LNCAP (cell line): ENCODE measurements around the gene ANKRD9.

ENCODE experiments used
- CTCF ChIP-seq: fragments of 450-650 bp; IDR thresholded peaks from 2 replicates; pipeline ENCODE4 v1.5.1; 2017; ENCODE audit warnings: mild to moderate bottlenecking

Gene ANKRD9

GRCh38 chr14:102539544-102540314 is 30.2 kb upstream of the ANKRD9 start:
- no peak for TF ChIP-seq CTCF

GRCh38 chr14:102538602-102539543 is 29.3 kb upstream of the ANKRD9 start:
- TF ChIP-seq CTCF = no peak

- TF ChIP-seq CTCF = no peak
These were observed 28.5 kb upstream of the ANKRD9 start for GRCh38 chr14:102537981-102538601.

- TF ChIP-seq CTCF = no peak
These were observed 22.7 kb upstream of the ANKRD9 start for GRCh38 chr14:102532204-102532658.

- no peak for TF ChIP-seq CTCF
These were observed 21.4 kb upstream of the ANKRD9 start for GRCh38 chr14:102530828-102531478.

- TF ChIP-seq CTCF = no peak
These were observed 19.0 kb upstream of the ANKRD9 start for GRCh38 chr14:102528431-102529170.
